Measurements from ENCODE around the gene ENTHD1.

The ENTHD1 gene

DNA sequence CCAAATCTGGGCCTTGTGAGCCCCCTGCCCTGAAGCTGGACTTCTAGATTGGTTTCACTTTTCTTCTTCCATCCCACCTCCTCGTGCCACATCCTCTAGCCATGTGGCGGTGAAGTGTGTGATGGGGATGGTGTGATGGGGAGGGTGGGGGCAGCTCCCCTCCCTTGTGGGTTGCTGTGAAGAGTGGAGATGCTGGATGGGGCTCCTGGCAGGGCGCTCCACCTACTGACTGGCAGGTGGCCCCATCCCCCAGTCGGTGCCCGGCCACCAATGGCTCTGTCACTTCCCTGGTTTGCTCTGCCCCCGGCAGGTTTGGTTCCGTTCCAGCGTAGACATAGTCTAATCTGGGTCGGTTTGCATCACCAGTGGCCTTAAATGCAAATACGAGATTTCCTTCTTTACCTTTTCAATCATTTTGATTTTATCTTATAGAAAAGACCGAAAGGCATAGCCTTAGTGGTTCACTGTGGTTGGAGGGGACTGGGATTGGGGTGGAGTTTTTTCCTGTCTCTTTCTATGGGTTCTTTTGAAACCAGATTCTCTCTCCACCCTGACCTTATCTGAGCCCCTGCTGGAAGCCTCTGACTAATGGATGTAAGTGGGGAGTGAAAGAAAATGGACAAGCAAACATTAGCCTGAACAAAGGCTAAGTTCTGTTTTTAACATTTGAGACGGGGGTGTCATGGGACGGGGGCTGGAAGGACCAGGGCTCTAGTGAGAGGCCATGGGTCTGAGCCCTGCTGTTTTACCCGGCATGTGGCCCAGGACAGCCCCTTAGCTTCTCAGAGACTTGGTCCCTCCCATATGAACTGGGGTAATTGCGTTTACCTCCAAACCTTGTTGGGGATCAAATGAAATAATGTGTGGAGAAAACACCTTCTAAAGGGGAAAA is 173.8 kb downstream of the ENTHD1 start:
- H3K4me3 ChIP-seq (ENCODE audit: low read depth, low read length): no peak overlapping the region
- TF ChIP-seq, protein P1, sequence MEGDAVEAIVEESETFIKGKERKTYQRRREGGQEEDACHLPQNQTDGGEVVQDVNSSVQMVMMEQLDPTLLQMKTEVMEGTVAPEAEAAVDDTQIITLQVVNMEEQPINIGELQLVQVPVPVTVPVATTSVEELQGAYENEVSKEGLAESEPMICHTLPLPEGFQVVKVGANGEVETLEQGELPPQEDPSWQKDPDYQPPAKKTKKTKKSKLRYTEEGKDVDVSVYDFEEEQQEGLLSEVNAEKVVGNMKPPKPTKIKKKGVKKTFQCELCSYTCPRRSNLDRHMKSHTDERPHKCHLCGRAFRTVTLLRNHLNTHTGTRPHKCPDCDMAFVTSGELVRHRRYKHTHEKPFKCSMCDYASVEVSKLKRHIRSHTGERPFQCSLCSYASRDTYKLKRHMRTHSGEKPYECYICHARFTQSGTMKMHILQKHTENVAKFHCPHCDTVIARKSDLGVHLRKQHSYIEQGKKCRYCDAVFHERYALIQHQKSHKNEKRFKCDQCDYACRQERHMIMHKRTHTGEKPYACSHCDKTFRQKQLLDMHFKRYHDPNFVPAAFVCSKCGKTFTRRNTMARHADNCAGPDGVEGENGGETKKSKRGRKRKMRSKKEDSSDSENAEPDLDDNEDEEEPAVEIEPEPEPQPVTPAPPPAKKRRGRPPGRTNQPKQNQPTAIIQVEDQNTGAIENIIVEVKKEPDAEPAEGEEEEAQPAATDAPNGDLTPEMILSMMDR (IDR thresholded peaks at IDR 0.05; ENCODE audit: insufficient read depth, low read depth, low read length, missing control alignments): no peak
- DNase-seq (ENCODE audit: low read depth): no peak

DNA sequence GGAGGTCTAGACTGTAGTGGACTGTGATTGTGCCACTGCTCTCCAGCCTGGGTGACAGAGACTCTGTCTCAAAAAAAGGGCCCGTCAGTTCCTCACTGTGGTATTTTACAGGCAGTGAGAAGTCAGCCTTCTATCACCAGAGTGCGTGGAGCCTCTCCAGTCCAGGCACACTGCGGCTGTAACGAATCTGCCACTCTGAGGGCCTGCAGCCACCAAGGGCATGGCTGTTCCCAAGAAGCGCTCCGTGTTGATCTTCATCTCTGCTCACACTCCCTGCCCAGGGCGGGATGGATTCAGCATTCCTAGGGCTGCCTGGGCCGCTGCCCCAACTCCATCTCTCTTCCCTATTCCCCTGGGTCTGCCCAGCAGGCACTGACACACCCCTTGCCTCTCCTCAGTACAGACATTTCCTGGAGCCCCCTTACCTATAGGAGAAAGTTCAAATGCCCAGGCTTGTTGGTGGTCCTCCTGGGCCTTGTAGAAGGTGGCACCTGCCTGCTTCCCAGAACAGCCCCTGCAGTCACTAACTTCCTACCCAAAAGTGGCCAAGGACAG is 174.6 kb downstream of the ENTHD1 start:
- TF ChIP-seq, protein P1 (IDR thresholded peaks at IDR 0.05; ENCODE audit: insufficient read depth, low read depth, low read length, missing control alignments): no peak
- DNase-seq (ENCODE audit: low read depth): no peak
- H3K4me3 ChIP-seq (ENCODE audit: low read depth, low read length): no peak overlapping the region

DNA sequence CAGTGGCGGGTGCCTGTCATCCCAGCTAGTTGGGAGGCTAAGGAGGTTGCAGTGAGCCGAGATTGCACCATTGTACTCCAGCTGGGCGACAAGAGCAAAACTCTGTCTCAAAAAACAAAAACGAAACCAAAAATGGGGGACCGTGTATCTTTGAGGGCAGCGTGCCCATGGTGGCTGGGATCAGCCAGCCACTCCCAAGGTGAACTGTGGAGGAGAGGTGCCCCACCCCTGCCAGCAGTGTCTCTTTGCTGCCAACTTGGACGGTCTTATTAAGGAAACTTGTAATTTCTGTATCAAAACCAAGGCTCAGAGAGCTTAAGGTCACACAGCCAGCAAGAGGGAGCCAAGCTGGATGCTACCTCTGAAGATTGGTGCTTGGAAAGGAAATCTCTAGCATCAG is 175.4 kb downstream of the ENTHD1 start:
- DNase-seq (ENCODE audit: low read depth): no peak
- TF ChIP-seq, protein P1 (IDR thresholded peaks at IDR 0.05; ENCODE audit: insufficient read depth, low read depth, low read length, missing control alignments): no peak
- H3K4me3 ChIP-seq (ENCODE audit: low read depth, low read length): no peak overlapping the region

DNA sequence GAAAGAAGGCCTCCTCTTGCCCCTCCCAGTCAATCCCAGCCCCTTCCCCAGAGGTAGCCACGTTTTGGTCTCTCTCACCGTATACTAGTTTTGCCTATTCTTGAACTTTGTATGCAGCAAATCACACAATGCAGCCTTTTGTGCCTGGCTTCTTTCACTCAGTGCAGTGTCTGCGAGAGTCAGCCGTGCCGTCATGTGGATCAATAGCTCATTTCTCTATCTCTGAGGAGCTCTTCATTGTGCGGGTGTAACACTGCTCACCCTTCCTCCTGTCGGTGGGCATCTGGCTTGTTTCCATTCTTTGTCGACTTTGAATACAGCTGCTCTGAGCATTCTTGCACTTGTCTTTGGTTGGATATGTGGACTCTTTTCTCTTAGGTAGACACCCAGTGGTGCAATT is 176.5 kb downstream of the ENTHD1 start:
- H3K4me3 ChIP-seq (ENCODE audit: low read depth, low read length): no peak overlapping the region
- DNase-seq (ENCODE audit: low read depth): no peak
- TF ChIP-seq, protein P1 (IDR thresholded peaks at IDR 0.05; ENCODE audit: insufficient read depth, low read depth, low read length, missing control alignments): no peak

DNA sequence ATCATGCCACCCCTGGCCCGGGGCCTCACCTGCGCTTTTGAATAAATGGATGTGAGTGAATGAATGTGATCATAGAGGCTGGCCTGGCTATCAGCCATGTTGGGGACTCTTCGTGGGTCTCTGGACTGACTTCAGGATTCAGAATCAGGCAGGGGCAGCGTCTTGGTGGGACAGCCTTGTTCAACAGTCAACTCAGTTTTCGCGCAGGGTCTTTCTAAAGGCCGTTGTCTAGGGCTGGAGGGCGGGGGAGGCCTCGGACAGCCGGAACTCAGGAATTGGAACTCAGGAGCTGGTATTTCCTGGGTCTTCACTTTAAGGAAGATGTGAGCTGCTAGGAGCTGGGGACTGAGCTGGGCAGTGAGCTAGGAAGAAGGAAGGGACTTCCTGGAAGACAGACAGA is 177.0 kb downstream of the ENTHD1 start:
- H3K4me3 ChIP-seq (ENCODE audit: low read depth, low read length): no peak overlapping the region
- DNase-seq (ENCODE audit: low read depth): no peak
- TF ChIP-seq, protein P1 (IDR thresholded peaks at IDR 0.05; ENCODE audit: insufficient read depth, low read depth, low read length, missing control alignments): no peak

DNA sequence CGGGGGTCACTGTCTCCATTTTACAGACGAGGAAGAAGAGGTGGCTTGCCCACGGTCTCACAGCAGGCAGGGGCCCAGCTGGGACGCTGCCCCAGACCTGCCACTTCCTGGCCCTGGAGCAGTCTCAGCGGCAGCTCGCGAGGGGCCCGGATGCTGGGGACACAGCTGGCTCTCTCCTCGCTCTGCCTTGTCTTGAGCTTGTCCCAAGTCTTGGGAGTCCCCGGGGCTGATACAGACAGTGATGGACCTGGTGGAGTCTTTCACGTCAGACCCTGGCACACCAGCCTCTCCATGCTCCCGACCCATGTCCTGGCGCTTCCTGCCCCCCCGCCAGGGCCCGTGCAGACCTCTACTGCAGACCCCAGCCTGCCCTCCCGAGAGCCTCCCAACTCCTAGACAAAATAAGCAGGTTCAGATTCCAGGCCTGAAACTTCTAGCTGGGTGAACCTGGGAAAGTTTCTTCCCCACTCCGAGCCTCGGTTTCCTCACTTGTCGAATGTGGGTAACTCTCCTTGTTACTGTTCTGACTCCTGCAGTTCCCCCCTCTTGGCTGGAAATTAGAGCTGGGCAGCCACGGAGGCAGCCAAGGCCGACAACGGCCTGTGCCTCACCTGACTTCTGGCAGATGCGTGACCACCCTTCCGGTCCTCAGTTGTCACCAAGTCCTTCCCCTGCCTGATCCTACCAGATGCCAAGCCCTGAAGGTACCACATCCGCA is 177.6 kb downstream of the ENTHD1 start:
- no peak for DNase-seq (ENCODE audit: low read depth)
- TF ChIP-seq, protein P1 (IDR thresholded peaks at IDR 0.05; ENCODE audit: insufficient read depth, low read depth, low read length, missing control alignments): no peak
- H3K4me3 ChIP-seq (ENCODE audit: low read depth, low read length): no peak overlapping the region
